HG03097 (cell line): ENCODE data around the gene ARHGAP6.

Source experiments
- ATAC-seq: cut with Tn5 transposase; IDR thresholded peaks from one replicate; pipeline ENCODE4 v1.9.1; 2021; ENCODE audit not compliant: unreplicated experiment, low FRiP score

ARHGAP6 gene

GRCh38 chrX:11434607-11435006 is 231.1 kb downstream of the ARHGAP6 start:
- ATAC-seq, result no peak

- ATAC-seq, result no peak
Observed at GRCh38 chrX:11431786-11432185, 233.9 kb downstream of the ARHGAP6 start.

GRCh38 chrX:11430271-11430670 is 235.4 kb downstream of the ARHGAP6 start:
- no peak for ATAC-seq

GRCh38 chrX:11429538-11430085 is 236.1 kb downstream of the ARHGAP6 start:
- ATAC-seq, result no peak

GRCh38 chrX:11427453-11428071 is 238.2 kb downstream of the ARHGAP6 start:
- no peak for ATAC-seq

GRCh38 chrX:11426712-11427452 is 238.8 kb downstream of the ARHGAP6 start:
- ATAC-seq, result no peak

- ATAC-seq, result no peak
Observed at GRCh38 chrX:11424903-11425674, 240.6 kb downstream of the ARHGAP6 start.

- ATAC-seq, result no peak
Observed at GRCh38 chrX:11423949-11424348, 241.8 kb downstream of the ARHGAP6 start.

GRCh38 chrX:11423362-11423818 is 242.3 kb downstream of the ARHGAP6 start:
- peak; percentile 84 for ATAC-seq

- ATAC-seq, result no peak
Observed at GRCh38 chrX:11422525-11422857, 243.2 kb downstream of the ARHGAP6 start.

- ATAC-seq, result no peak
Observed at GRCh38 chrX:11421805-11422524, 243.8 kb downstream of the ARHGAP6 start.

GRCh38 chrX:11420851-11421250 is 244.9 kb downstream of the ARHGAP6 start:
- no peak for ATAC-seq

GRCh38 chrX:11419102-11419501 is 246.6 kb downstream of the ARHGAP6 start:
- ATAC-seq, result no peak

GRCh38 chrX:11416600-11416999 is 249.1 kb downstream of the ARHGAP6 start:
- no peak for ATAC-seq

- no peak for ATAC-seq
Observed at GRCh38 chrX:11414091-11414490, 251.6 kb downstream of the ARHGAP6 start.

- no peak for ATAC-seq
Observed at GRCh38 chrX:11412715-11413623, 252.8 kb downstream of the ARHGAP6 start.

GRCh38 chrX:11409957-11410356 is 255.8 kb downstream of the ARHGAP6 start:
- ATAC-seq, result no peak

- ATAC-seq, result no peak
Observed at GRCh38 chrX:11408783-11409182, 256.9 kb downstream of the ARHGAP6 start.

GRCh38 chrX:11408109-11408405 is 257.7 kb downstream of the ARHGAP6 start:
- no peak for ATAC-seq
